ENCODE data around the gene SPINT3.
"Not testable (repeated sequence)": the region's sequence is repeated elsewhere in the genome, so short reads cannot be mapped to it uniquely, and the experiment has no call there.

DNA sequence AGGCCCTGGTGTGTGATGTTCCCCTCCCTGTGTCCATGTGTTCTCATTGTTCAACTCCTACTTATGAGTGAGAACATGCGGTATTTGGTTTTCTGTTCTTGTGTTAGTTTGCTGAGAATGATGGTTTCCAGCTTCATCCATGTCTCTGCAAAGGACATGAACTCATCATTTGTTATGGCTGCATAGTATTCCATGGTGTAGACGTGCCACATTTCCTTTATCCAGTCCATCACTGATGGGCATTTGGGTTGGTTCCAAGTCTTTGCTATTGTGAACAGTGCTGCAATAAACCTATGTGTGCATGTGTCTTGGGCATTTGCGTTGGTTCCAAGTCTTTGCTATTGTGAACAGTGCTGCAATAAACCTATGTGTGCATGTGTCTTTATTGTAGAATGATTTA is 43.1 kb downstream of the SPINT3 start:
- TF ChIP-seq, protein P1, sequence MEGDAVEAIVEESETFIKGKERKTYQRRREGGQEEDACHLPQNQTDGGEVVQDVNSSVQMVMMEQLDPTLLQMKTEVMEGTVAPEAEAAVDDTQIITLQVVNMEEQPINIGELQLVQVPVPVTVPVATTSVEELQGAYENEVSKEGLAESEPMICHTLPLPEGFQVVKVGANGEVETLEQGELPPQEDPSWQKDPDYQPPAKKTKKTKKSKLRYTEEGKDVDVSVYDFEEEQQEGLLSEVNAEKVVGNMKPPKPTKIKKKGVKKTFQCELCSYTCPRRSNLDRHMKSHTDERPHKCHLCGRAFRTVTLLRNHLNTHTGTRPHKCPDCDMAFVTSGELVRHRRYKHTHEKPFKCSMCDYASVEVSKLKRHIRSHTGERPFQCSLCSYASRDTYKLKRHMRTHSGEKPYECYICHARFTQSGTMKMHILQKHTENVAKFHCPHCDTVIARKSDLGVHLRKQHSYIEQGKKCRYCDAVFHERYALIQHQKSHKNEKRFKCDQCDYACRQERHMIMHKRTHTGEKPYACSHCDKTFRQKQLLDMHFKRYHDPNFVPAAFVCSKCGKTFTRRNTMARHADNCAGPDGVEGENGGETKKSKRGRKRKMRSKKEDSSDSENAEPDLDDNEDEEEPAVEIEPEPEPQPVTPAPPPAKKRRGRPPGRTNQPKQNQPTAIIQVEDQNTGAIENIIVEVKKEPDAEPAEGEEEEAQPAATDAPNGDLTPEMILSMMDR (IDR thresholded peaks at IDR 0.05) = not testable (repeated sequence)
- not testable (repeated sequence) for TF ChIP-seq POLR2A (IDR thresholded peaks at IDR 0.05)

All from lower leg skin (tissue), 3 donors.